ENCODE results near the gene MARCHF6.
"Not testable (repeated sequence)": the region's sequence is repeated elsewhere in the genome, so short reads cannot be mapped to it uniquely, and the experiment has no call there.

The MARCHF6 gene

DNA sequence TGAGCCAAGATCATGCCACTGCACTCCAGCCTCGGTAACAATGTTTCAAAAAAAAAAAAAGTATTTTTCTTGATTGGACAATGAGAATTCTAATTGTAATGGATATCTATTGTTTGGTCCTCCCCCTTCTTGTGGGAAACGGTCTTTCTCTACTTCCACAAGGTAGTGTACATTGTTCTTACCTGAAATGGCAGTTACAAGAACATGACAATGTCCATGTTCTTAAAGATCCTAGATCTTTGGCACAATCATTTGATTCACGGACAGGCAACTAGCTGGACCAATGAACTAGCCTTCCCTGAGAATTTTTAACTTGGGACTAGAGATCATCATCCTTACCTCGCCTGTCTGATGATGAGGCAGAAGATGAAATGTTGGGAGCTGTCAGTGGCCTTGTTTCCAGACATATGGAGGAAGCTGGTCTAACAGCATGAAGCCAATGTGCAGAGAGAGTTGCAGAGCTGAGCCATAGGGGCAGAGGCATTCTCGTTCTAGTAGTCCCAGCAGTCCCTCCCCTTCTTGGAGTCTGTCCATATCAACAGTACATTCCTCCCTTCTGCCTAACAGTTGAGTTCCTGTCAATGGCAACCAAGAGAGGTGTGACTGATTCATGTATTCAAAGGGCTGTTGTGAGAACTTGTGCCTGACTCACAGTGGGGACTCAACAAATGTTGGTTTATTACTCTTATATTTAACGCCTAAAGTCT lies 2.1 kb upstream of the MARCHF6 start:
- DNase-seq (ENCODE audit: low read depth in 2 of 2), result no peak

GRCh38 chr5:10351919-10352318 lies 1.6 kb upstream of the MARCHF6 start:
- DNase-seq (ENCODE audit: low read depth in 2 of 2), result no peak

DNA sequence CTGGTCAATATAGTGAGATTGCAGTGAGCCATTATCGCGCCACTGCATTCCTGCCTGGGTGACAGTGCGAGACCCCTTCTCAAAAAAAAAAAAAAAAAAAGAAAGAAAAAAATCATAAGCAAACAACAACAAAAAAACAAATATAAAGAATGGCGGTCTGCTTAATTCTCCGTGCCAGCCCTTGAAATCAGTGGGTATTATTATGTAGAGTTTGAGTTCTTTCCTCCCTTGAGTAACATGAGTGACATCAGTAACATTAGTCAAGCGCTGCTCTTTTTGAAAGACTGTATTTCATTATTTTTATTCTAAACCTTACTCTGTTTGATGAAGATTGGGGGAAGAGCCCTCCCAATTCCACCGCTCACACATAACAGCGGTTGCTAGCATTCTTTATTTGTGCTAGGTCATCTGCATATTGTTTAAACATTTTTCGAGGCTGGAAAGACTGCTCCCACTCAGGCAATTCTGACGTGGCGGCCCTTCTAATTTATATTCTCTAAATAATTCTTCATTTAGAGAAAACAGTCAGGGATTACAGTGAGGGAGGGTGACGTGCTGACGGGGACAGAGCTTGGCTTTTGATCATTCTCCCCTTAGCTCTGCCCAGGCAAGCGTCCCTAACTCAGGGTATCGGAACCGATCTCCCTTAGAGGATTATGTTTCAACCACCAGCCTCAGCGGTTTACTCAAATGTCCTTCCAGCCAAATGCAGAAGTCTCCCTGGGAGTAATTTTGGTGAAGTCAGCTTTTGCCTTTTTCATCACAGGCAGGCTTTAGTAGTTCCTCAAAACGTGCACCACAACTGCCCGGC lies 860 bp upstream of the MARCHF6 start:
- DNase-seq (ENCODE audit: low read depth in 2 of 2), result no peak

- peak in 1 of 2 donors; percentile 17 for DNase-seq (ENCODE audit: low read depth in 2 of 2)
Observed at GRCh38 chr5:10354048-10354872, 765 bp downstream of the MARCHF6 start.

- no peak for DNase-seq (ENCODE audit: low read depth in 2 of 2)
Observed at GRCh38 chr5:10355071-10355889, 1.8 kb downstream of the MARCHF6 start.

GRCh38 chr5:10358999-10359398 lies 5.5 kb downstream of the MARCHF6 start:
- DNase-seq (ENCODE audit: low read depth in 2 of 2), result no peak

- DNase-seq (ENCODE audit: low read depth in 2 of 2), result no peak
Observed at GRCh38 chr5:10360686-10361085, 7.2 kb downstream of the MARCHF6 start.

DNA sequence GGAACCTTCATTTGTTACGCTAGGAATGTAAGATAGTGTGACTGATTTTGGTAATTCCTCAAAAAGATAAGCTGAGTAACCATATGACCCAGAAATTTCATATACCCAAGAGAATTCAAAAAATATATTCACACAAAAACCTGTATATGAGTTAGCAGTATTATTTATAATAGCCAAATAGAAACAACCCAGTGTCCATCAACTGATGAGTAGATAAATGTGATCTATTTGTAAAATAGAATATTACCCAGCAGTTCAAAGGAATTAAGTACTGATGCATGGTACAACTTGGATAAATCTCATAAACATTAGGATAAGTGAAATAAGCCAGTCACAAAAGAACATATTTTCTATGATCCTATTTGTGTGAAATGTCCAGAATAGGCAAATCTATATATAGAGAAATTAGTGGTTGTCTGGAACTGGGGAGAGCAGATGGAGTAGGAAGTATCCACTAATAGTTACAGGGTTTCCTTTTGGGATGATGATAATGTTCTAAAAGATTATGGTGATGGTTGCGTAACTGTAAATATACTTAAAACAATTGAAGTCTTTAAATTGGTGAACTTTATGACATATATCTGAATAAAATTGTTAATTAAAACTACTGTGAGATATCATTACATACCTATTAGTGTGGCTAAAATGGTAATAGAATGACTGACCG lies 10.2 kb downstream of the MARCHF6 start:
- no peak for DNase-seq (ENCODE audit: low read depth in 2 of 2)

DNA sequence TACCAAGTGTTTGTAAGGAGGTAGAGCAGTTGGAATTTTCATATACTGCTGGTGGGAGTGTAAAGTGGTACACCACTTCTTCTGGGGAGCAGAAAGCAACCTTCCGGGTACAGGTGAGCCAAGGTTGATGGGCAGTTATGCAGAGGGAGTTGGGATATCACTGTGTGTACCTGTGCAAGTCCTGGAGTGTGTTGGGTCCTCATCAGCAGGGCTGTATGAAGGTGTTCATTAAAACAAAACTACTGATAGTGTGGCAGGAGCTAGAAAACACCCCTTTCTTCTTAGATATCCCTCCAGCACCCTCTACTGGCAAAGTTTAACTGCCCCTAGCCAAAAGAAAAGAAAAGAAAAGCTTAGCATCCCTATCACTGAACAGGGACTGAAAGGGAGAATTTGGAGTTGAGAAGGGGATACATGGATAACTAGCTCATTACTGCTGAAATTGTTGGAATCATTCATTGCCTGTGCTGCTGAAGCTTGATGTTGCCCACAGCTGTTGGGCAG lies 10.7 kb downstream of the MARCHF6 start:
- no peak for DNase-seq (ENCODE audit: low read depth in 2 of 2)

DNA sequence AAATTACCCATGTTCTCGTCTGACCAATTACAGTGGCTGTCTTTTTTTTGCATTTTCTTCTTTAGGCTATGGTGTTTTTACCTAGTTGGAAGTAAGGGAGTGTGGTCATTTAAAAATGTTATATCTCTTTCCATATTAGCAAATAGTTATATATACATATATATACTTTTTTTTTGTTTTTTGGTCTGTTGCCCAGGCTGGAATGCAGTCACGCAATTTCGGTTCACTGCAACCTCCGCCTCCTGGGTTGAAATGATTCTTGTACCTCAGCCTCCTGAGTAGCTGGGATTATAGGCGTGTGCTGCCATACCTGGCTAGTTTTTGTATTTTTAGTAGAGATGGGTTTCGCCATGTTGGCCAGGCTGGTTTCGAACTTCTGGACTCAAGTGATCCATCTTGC lies 12.3 kb downstream of the MARCHF6 start:
- no peak for DNase-seq (ENCODE audit: low read depth in 2 of 2)

DNA sequence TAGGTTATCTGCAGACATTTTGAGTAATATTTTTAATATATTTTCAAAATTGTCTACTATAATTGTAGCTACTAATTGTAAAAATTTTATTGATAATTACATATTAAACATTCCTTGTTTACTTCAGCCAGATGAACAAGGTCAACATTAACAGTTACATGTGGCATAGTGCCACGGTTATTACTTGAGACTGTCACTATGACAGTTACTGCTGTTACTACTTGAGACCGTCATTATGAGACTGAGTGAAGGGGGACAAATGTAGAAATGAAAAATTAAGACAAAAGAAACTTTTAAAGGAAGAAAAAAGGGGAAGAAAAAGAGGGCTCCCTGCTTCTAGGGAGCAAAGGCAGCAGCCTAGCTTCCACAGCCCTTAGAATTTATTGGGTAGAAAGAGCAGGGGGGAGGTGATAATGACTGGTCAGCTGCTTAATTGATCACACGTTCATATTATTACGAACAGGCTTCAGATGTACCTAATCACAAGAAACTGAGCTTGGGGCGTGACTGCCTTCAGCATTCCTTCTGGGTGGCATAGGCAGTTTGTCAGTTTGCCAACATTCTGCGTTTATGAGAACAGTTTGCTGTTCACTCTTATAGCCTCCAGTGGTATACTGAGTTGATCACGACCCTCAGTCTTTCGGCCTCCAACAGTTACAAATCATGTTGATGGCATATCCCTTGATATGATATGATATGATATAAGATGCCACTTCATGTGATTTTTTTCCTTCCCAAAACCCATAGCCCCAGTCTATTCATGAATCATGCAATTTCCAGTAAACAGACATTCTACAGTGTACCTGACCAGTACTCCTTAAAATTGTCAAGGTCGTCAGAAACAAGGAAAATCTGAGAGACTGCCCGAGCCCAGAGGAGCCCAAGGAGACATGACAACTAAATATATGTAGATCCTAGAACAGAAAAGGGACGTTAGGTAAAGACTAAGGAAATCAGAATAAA lies 13.1 kb downstream of the MARCHF6 start:
- no peak for DNase-seq (ENCODE audit: low read depth in 2 of 2)

- no peak for DNase-seq (ENCODE audit: low read depth in 2 of 2)
Observed at GRCh38 chr5:10367579-10367978, 14.1 kb downstream of the MARCHF6 start.

DNA sequence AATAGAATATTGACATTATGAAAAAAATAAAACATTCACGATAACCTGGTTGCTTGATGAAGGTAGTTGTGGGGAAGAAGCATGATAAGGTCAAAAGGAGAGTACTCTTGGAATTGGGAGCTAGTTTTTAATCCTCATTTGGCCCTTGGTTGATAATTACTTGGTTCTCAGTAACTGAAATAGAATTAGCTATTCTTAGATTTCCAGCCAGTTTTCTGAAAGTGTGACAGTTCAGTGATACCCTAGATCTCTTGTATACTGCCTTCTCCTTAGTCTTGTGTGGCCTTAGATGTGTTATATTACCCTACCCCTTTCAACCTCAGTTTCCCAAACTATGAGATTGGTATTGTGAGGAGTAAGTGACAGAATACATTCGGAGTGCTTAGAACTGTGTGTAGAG lies 17.4 kb downstream of the MARCHF6 start:
- no peak for DNase-seq (ENCODE audit: low read depth in 2 of 2)

GRCh38 chr5:10371369-10371768 lies 17.9 kb downstream of the MARCHF6 start:
- not testable (repeated sequence) for DNase-seq (ENCODE audit: low read depth in 2 of 2)

- no peak for DNase-seq (ENCODE audit: low read depth in 2 of 2)
Observed at GRCh38 chr5:10372726-10373709, 19.5 kb downstream of the MARCHF6 start.

DNA sequence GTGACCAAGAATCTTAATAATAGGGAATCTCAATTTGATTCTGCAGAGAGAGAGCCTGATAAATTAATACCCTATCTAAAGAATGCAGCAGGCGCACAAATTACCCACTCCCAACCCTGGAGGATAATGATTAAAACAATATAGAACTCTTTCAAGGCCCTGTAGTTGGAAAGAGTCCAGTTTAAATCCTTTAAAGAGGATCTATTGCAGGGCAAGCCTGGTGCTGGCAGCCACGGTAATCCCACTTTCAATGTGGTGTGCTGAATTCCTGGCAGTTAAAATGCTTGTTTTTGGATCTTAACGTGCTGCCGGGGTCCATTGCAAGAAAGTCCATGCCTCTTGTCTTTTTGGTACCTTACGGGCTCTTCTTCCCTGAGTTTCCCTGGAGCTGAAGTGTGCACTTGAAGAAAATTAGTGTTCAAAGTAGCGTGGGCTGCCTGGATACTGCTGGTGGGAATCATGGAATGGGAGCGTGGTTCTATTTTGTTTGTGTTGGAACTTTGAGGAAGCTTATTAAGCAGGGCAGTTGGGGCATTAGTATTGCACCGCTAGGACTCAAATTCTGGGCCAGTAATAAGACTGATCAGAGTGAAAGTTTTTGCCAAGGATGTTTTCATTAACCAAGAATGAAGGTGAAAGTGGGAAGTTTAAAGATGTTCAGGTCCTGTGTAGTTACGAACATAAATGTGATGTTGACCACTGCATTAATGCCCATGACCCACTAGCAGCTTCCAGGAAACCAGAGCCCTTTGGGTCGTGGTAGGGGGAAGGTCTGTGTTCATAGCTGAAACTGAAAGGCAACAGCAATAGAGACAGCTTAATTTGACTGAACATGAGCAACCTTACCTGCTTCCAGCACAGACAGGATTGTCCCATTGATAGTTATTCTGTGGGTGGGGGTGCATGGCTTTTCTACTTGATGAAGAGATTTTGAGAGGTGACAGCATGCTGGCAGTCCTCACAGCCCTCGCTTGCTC lies 20.8 kb downstream of the MARCHF6 start:
- DNase-seq (ENCODE audit: low read depth in 2 of 2), result no peak

DNA sequence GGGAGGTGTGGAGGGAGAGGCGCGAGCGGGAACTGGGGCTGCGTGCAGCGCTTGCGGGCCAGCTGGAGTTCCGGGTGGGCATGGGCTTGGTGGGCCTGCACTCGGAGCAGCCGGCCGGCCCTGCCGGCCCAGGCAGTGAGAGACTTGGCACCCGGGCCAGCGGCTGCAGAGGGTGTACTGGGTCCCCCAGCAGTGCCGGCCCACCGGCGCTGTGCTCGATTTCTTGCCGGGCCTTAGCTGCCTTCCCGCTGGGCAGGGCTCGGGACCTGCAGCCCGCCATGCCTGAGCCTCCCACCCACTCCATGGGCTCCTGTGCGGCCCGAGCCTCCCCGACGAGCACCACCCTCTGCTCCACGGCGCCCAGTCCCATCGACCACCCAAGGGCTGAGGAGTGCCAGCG lies 21.7 kb downstream of the MARCHF6 start:
- not testable (repeated sequence) for DNase-seq (ENCODE audit: low read depth in 2 of 2)
